Measurements from ENCODE around the gene ESPNL. TPM values are rescaled to one million over a fixed set of nuclear protein-coding genes. Genes with fewer than 3 reads are reported as not detected.

ESPNL gene
- total RNA-seq, 2 donors from 2014 or later: 0.35 TPM; not detected in 1

DNA sequence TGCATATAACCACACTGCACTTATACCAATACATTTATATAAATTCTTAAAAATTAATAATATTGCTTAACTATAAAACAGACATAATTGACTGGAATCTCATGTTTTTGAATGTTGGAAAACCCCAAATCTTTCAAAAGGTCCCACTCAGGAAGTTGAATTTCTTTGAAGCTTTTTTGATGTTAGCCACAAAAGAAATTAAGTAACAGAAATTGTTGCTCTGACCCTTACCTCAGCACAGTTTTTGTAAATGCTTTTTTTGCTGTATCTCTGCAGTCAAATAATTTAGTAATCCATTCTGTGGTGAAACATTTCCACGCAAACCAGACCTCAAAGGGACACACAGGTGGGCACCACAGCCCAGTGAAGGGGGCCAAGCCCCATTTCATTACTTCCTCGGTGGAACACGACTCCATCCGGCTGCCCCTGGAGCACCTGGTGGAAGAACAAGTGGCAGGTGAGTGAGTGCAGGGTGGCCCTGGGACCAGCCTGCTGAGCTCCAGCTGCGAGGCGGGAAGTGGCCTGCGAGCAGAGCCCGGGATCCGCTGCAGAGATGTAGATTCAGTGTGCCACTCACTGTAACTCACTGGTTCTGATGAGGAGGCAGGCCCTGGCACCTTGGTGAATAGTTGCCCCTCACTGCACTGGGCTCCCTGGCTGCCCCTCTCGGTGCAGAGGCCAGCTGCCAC is 31.0 kb upstream of the ESPNL start:
- H3K27ac ChIP-seq: no peak overlapping the region
- no peaks in the 10 kb centered on the region for H3K27me3 ChIP-seq (replicated peaks; ENCODE audit: insufficient read depth)
- H3K4me1 ChIP-seq (ENCODE audit: control insufficient read depth in 1 of 2, low read depth in 2 of 2): no peaks in the 10 kb centered on the region
- DNase-seq (ENCODE audit: low spot score) (no peak), ATAC-seq (ENCODE audit: insufficient number of reproducible peaks, low FRiP score, low read depth) (no peak)
- TF ChIP-seq, protein P1, sequence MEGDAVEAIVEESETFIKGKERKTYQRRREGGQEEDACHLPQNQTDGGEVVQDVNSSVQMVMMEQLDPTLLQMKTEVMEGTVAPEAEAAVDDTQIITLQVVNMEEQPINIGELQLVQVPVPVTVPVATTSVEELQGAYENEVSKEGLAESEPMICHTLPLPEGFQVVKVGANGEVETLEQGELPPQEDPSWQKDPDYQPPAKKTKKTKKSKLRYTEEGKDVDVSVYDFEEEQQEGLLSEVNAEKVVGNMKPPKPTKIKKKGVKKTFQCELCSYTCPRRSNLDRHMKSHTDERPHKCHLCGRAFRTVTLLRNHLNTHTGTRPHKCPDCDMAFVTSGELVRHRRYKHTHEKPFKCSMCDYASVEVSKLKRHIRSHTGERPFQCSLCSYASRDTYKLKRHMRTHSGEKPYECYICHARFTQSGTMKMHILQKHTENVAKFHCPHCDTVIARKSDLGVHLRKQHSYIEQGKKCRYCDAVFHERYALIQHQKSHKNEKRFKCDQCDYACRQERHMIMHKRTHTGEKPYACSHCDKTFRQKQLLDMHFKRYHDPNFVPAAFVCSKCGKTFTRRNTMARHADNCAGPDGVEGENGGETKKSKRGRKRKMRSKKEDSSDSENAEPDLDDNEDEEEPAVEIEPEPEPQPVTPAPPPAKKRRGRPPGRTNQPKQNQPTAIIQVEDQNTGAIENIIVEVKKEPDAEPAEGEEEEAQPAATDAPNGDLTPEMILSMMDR (IDR thresholded peaks at IDR 0.05): no peak
- no peaks in the 10 kb centered on the region for H3K9me3 ChIP-seq
- peaks cover 7% of the 10 kb centered on the region for H3K36me3 ChIP-seq
- no peak overlapping the region for H3K4me3 ChIP-seq

DNA sequence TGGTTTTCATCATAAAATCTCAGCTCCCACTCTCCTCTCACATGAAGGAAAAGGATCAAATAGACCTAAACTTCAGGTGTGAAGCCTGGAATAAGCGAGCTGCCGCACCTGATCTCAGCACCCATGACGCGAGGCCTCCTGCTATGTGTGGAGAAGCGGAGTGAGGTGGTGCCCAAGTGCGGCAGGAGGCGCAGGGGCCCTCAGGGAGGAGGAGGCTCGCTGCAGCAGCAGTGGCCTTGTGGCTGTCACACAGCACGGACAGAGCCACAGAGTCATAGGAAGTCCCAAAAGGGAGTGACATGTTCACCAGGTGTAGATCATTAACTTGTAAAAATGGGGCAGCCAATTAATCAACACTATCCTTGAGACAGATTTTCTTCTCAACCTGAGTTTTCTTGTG is 30.3 kb upstream of the ESPNL start:
- H3K4me1 ChIP-seq (ENCODE audit: control insufficient read depth in 1 of 2, low read depth in 2 of 2): no peaks in the 10 kb centered on the region
- H3K27ac ChIP-seq: no peak overlapping the region
- ATAC-seq (ENCODE audit: insufficient number of reproducible peaks, low FRiP score, low read depth) (no peak), DNase-seq (ENCODE audit: low spot score) (no peak)
- no peaks in the 10 kb centered on the region for H3K9me3 ChIP-seq
- TF ChIP-seq, protein P1 (IDR thresholded peaks at IDR 0.05): no peak
- peaks cover 7% of the 10 kb centered on the region for H3K36me3 ChIP-seq
- no peak overlapping the region for H3K4me3 ChIP-seq
- H3K27me3 ChIP-seq (replicated peaks; ENCODE audit: insufficient read depth): no peaks in the 10 kb centered on the region

DNA sequence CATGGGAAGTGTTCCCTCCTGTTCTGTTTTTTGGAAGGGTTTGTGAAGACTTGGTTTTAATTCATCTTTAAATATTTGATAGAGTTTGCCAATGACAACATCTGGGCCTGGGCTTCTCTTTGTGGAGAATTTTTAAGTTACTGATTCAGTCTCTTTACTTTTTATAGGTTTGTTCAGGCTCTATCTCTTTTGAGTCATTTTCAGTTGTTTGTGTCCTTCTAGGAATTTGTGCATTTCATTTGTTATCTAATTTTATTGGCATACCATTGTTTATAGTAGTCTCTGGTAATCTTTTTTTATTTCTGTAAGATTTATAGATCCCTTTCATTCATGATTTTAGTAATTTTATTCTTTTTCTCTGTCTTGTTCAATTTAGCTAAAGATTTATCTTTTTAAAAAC is 24.7 kb upstream of the ESPNL start:
- Histone ChIP-seq H3K27me3 (replicated peaks; ENCODE audit: insufficient read depth) (no peaks in the 10 kb centered on the region), H3K36me3 (no peaks in the 10 kb centered on the region), H3K27ac (no peak overlapping the region), H3K4me3 (no peak overlapping the region), H3K4me1 (ENCODE audit: control insufficient read depth in 1 of 2, low read depth in 2 of 2) (no peaks in the 10 kb centered on the region), H3K9me3 (no peaks in the 10 kb centered on the region)
- no peak for ATAC-seq (ENCODE audit: insufficient number of reproducible peaks, low FRiP score, low read depth)
- no peak for DNase-seq (ENCODE audit: low spot score)
- TF ChIP-seq, protein P1 (IDR thresholded peaks at IDR 0.05): no peak

DNA sequence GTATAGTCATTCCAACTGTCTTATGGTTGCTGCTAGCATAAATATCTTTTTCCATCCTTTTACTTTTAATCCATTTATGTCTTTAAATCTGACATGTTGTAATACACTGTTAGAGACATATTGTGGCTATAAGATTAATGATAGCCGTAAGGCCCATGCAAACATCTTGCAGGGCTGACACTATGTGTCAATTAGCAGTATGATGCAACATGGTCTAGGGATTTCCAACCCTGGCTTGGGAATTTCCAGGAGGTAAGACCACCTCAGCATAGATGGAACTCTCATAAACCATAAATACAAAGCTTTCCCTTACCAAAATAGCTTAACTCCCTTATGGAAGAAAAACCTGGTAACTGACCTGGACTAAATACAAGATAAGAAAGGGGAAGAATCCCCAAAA is 22.8 kb upstream of the ESPNL start:
- Histone ChIP-seq H3K9me3 (no peaks in the 10 kb centered on the region), H3K27me3 (replicated peaks; ENCODE audit: insufficient read depth) (no peaks in the 10 kb centered on the region), H3K4me1 (ENCODE audit: control insufficient read depth in 1 of 2, low read depth in 2 of 2) (no peaks in the 10 kb centered on the region), H3K27ac (no peak overlapping the region), H3K36me3 (peaks cover 8% of the 10 kb centered on the region), H3K4me3 (no peak overlapping the region)
- TF ChIP-seq, protein P1 (IDR thresholded peaks at IDR 0.05): no peak
- DNase-seq (ENCODE audit: low spot score): no peak
- no peak for ATAC-seq (ENCODE audit: insufficient number of reproducible peaks, low FRiP score, low read depth)

DNA sequence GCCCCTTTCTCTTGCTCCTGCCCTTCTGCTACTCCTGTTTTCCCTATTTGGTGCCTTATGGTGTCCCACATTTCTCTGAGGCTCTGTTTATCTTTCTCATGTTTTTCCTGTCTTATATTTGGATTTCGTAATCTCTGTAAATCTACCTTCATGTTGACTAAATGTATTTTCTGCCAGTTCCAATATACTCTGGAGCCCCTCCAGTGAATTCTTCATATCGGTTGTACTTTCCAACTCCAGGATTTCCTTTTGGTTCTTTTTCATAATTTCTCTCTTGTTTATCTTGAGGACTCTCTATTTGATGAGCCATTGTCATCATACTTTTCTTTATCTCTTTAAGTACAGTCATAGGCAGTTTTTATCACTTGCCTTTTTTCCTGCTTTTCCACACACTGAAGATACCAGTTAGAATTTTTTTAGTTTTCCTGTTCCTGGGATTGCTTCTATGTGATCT is 20.2 kb upstream of the ESPNL start:
- Histone ChIP-seq H3K27me3 (replicated peaks; ENCODE audit: insufficient read depth) (no peaks in the 10 kb centered on the region), H3K4me3 (no peak overlapping the region), H3K4me1 (ENCODE audit: control insufficient read depth in 1 of 2, low read depth in 2 of 2) (no peaks in the 10 kb centered on the region), H3K36me3 (peaks cover 19% of the 10 kb centered on the region), H3K27ac (no peak overlapping the region), H3K9me3 (no peaks in the 10 kb centered on the region)
- ATAC-seq (ENCODE audit: insufficient number of reproducible peaks, low FRiP score, low read depth) (no peak), DNase-seq (ENCODE audit: low spot score) (no peak)
- TF ChIP-seq, protein P1 (IDR thresholded peaks at IDR 0.05): no peak
